Natural killer cell (primary cell): Measurements from ENCODE around the gene PHF23. TPM values are rescaled to one million over a fixed set of nuclear protein-coding genes. Genes with fewer than 3 reads are reported as not detected.

Experiments
- ATAC-seq, 3 donors: fragments of 150-1000 bp in 2 of 3; fragments of 200-7000 bp in 1 of 3; cut with Tn5 transposase; 1 replicate in 1 of 3; 2 replicates in 2 of 3; pipeline ENCODE4 v1.10.0; 2021; ENCODE audit warnings: mild to moderate bottlenecking in 2 of 3, moderate library complexity in 2 of 3
- DNase-seq, 2 donors: peaks; one replicate each; pipeline versions ENCODE4 v3.0.0 to v3.0.0-alpha.2; 2013 to 2021; ENCODE audit warnings: mixed read lengths in 1 of 2
- H3K27ac ChIP-seq: one replicate; pipeline ENCODE4 v1.5.1; 2013; ENCODE audit warnings: mild to moderate bottlenecking, low read length
- H3K27me3 ChIP-seq: one replicate; pipeline ENCODE4 v1.6.1; 2013; ENCODE audit warnings: low read length; ENCODE audit not compliant: control insufficient read depth, insufficient read depth
- H3K36me3 ChIP-seq: one replicate; pipeline ENCODE4 v1.6.1; 2013; ENCODE audit warnings: low read length; ENCODE audit not compliant: control insufficient read depth, insufficient read depth
- H3K4me1 ChIP-seq: one replicate; pipeline ENCODE4 v1.6.1; 2013; ENCODE audit warnings: low read length; ENCODE audit not compliant: control insufficient read depth, insufficient read depth
- H3K4me3 ChIP-seq: one replicate; pipeline ENCODE4 v1.5.1; 2013; ENCODE audit warnings: low read length
- H3K9me3 ChIP-seq: one replicate; pipeline ENCODE4 v1.6.1; 2013; ENCODE audit warnings: low read length; ENCODE audit not compliant: control insufficient read depth, insufficient read depth
- H3K27ac Mint-ChIP-seq, 2 donors: one replicate each; pipeline ENCODE4 v1.8.0; 2022; ENCODE audit warnings: mild to moderate bottlenecking in 2 of 2, mixed read lengths in 2 of 2, moderate library complexity in 1 of 2
- H3K27me3 Mint-ChIP-seq, 2 donors: one replicate each; pipeline ENCODE4 v1.8.0; 2022; ENCODE audit warnings: low read depth in 2 of 2, mixed read lengths in 2 of 2
- H3K36me3 Mint-ChIP-seq: one replicate; pipeline ENCODE4 v1.8.0; 2022; ENCODE audit warnings: mixed read lengths
- H3K4me1 Mint-ChIP-seq, 2 donors: one replicate each; pipeline ENCODE4 v1.8.0; 2022; ENCODE audit warnings: mixed read lengths in 2 of 2
- H3K4me3 Mint-ChIP-seq: one replicate; pipeline ENCODE4 v1.8.0; 2022; ENCODE audit warnings: mild to moderate bottlenecking, moderate library complexity, mixed read lengths
- H3K9me3 Mint-ChIP-seq, 2 donors: one replicate each; pipeline ENCODE4 v1.8.0; 2022; ENCODE audit warnings: mixed read lengths in 2 of 2
- CTCF ChIP-seq: fragments of 200-600 bp; IDR thresholded peaks from one replicate; pipeline ENCODE4 v1.8.0; 2022; ENCODE audit warnings: antibody characterized with exemption
- WGBS: methylation state at CpG from one replicate; pipeline ENCODE4 v1.1.7; 2013; ENCODE audit warnings: missing lambda C conversion rate; ENCODE audit not compliant: insufficient coverage; 5-methylcytosine and 5-hydroxymethylcytosine counted together
- intact Hi-C: fragments of 100-400 bp; cut with micrococcal nuclease; formaldehyde crosslinking; loops from one replicate; pipeline ENCODE4 v1.14.2; 2022
- total RNA-seq, 4 donors: library from RNA; stranded (reverse); fragments of 120-200 nt in 1 of 4; gene quantifications; one replicate each; pipeline versions ENCODE4 v1.2.3 to v1.2.4, GENCODE V29; 2013 to 2022

Gene PHF23
- total RNA-seq, 3 donors from 2014 or later (not counting 1 experiment from before 2014, with no cell fraction given): 19.3 to 32.3 (median 20.8) TPM

GRCh38 chr17:7222093-7222971, 16.9 kb downstream of the PHF23 start:
- Mint-ChIP-seq H3K27ac (peak overlapping the region in 1 of 2 donors; percentile 98), H3K4me3 (peak overlapping the region; percentile 21), H3K27me3 (no peaks in the 10 kb centered on the region), H3K9me3 (no peaks in the 10 kb centered on the region), H3K4me1 (peaks cover 19 to 36% of the 10 kb centered on the region in 2 donors), H3K36me3 (no peaks in the 10 kb centered on the region)
- Histone ChIP-seq H3K36me3 (peaks cover 47% of the 10 kb centered on the region), H3K4me1 (peaks cover 33% of the 10 kb centered on the region), H3K4me3 (no peak overlapping the region), H3K27me3 (no peaks in the 10 kb centered on the region), H3K27ac (no peak overlapping the region), H3K9me3 (no peaks in the 10 kb centered on the region)
- no peak for ATAC-seq
- no peak for TF ChIP-seq CTCF
- WGBS: 94% methylated on average over 15 of the region's 15 CpGs
- no peak for DNase-seq
- intact Hi-C loops: no loop called here

- Mint-ChIP-seq H3K9me3 (no peaks in the 10 kb centered on the region), H3K36me3 (no peaks in the 10 kb centered on the region), H3K4me1 (peaks cover 19 to 40% of the 10 kb centered on the region in 2 donors), H3K4me3 (peak overlapping the region; percentile 98), H3K27ac (peak overlapping the region; percentile 94 to 98), H3K27me3 (peaks cover 0 to under 1% of the 10 kb centered on the region in 2 donors)
- peaks cover 40% of the 10 kb centered on the region for H3K36me3 ChIP-seq
- H3K27ac ChIP-seq: no peak overlapping the region
- WGBS: 91% methylated on average over 10 of the region's 10 CpGs
- DNase-seq (no peak), ATAC-seq (no peak)
- H3K27me3 ChIP-seq: no peaks in the 10 kb centered on the region
- H3K4me3 ChIP-seq: no peak overlapping the region
- intact Hi-C loops: no loop called here
- peaks cover 33% of the 10 kb centered on the region for H3K4me1 ChIP-seq
- TF ChIP-seq CTCF: no peak
- H3K9me3 ChIP-seq: no peaks in the 10 kb centered on the region
Measured at GRCh38 chr17:7221278-7222092, 17.8 kb downstream of the PHF23 start.

- Mint-ChIP-seq H3K27ac (peak overlapping the region; percentile 94 to 98), H3K9me3 (no peaks in the 10 kb centered on the region), H3K27me3 (peaks cover 0 to 4% of the 10 kb centered on the region in 2 donors), H3K4me1 (peaks cover 19 to 47% of the 10 kb centered on the region in 2 donors), H3K4me3 (peak overlapping the region; percentile 98), H3K36me3 (no peaks in the 10 kb centered on the region)
- 39% methylated on average over 11 of the region's 11 CpGs for WGBS
- Histone ChIP-seq H3K4me3 (peak overlapping the region; percentile 77), H3K27ac (peak overlapping the region; percentile 65), H3K4me1 (peaks cover 33% of the 10 kb centered on the region), H3K27me3 (no peaks in the 10 kb centered on the region), H3K36me3 (peaks cover 34% of the 10 kb centered on the region), H3K9me3 (no peaks in the 10 kb centered on the region)
- intact Hi-C loops: no loop called here
- DNase-seq: peak; percentile 41 to 80
- TF ChIP-seq CTCF: peak; percentile 23
- peak; percentile 37 to 63 (median 45) for ATAC-seq
Measured at GRCh38 chr17:7220593-7221277, 18.5 kb downstream of the PHF23 start.
